HG03575 (cell line): ENCODE results near the gene KCNIP3.
"Not testable (repeated sequence)": the region's sequence is repeated elsewhere in the genome, so short reads cannot be mapped to it uniquely, and the experiment has no call there.

Experiments
- ATAC-seq: cut with Tn5 transposase; IDR thresholded peaks from one replicate; pipeline ENCODE4 v1.9.1; 2021; ENCODE audit not compliant: unreplicated experiment, insufficient number of reproducible peaks, low FRiP score; ENCODE audit errors: extremely low read depth

KCNIP3 gene

GRCh38 chr2:95352310-95353054, 55.3 kb downstream of the KCNIP3 start:
- ATAC-seq: no peak

GRCh38 chr2:95353055-95353575, 56.0 kb downstream of the KCNIP3 start:
- ATAC-seq: no peak

- ATAC-seq: no peak
Measured at GRCh38 chr2:95353613-95354468, 56.7 kb downstream of the KCNIP3 start.

GRCh38 chr2:95354469-95354901, 57.3 kb downstream of the KCNIP3 start:
- no peak for ATAC-seq

- no peak for ATAC-seq
Measured at GRCh38 chr2:95354925-95355324, 57.8 kb downstream of the KCNIP3 start.

- not testable (repeated sequence) for ATAC-seq
Measured at GRCh38 chr2:95355486-95355885, 58.3 kb downstream of the KCNIP3 start.

- ATAC-seq: no peak
Measured at GRCh38 chr2:95356821-95357700, 59.9 kb downstream of the KCNIP3 start.

- no peak for ATAC-seq
Measured at GRCh38 chr2:95357717-95358280, 60.7 kb downstream of the KCNIP3 start.

GRCh38 chr2:95359031-95359430, 61.9 kb downstream of the KCNIP3 start:
- ATAC-seq: no peak

GRCh38 chr2:95359501-95359930, 62.4 kb downstream of the KCNIP3 start:
- ATAC-seq: no peak

GRCh38 chr2:95361216-95361980, 64.3 kb downstream of the KCNIP3 start:
- no peak for ATAC-seq

- ATAC-seq: no peak
Measured at GRCh38 chr2:95362486-95362885, 65.3 kb downstream of the KCNIP3 start.

GRCh38 chr2:95366514-95366913, 69.4 kb downstream of the KCNIP3 start:
- ATAC-seq: no peak

- ATAC-seq: no peak
Measured at GRCh38 chr2:95372216-95372829, 75.2 kb downstream of the KCNIP3 start.

GRCh38 chr2:95372845-95373244, 75.7 kb downstream of the KCNIP3 start:
- ATAC-seq: no peak

GRCh38 chr2:95374029-95374428, 76.9 kb downstream of the KCNIP3 start:
- ATAC-seq: no peak

GRCh38 chr2:95374451-95374920, 77.3 kb downstream of the KCNIP3 start:
- no peak for ATAC-seq
